Panc1 (cell line): ENCODE data around the gene CDC6.

ENCODE experiments used
- CTCF ChIP-seq: fragments of 450-650 bp; IDR thresholded peaks from 2 replicates; pipeline ENCODE4 v1.5.1; 2017; ENCODE audit warnings: mild to moderate bottlenecking
- POLR2AphosphoS5 ChIP-seq: IDR thresholded peaks from 2 replicates; pipeline ENCODE4 v1.6.1; 2012; ENCODE audit warnings: mild to moderate bottlenecking, low read depth, low read length, moderate library complexity
- REST ChIP-seq, 2 experiments: IDR thresholded peaks; 2 replicates each; pipeline ENCODE4 v1.6.1; 2011 to 2012; ENCODE audit warnings: low read depth in 2 of 2, control low read depth in 1 of 2, low read length in 1 of 2, mild to moderate bottlenecking in 1 of 2, moderate library complexity in 1 of 2; ENCODE audit not compliant: insufficient read depth in 1 of 2
- SIN3A ChIP-seq: IDR thresholded peaks from 2 replicates; pipeline ENCODE4 v1.6.1; 2012; ENCODE audit warnings: low read depth, mild to moderate bottlenecking, low read length, moderate library complexity, borderline replicate concordance; ENCODE audit not compliant: insufficient read depth
- TCF7L2 ChIP-seq: IDR thresholded peaks from 2 replicates; pipeline ENCODE4 v1.6.1; 2011; ENCODE audit warnings: mild to moderate bottlenecking, low read depth, low read length, inconsistent platforms

DNA sequence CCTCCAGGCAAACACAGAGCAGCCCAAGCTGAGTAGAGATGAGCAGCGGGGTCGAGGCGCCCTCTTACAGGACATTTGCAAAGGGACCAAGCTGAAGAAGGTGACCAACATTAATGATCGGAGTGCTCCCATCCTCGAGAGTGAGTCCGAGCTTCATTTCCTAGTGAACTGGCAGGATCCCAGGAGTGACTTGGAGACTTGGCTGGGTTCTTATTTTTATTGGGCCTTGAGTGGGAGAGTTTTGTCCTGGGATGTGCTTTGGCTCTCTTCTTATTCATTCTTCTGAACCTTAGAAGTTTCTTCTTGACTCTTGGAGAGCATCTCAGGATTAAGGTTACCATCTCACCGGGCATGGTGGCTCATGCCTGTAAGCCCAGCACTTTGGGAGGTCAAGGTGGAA is 27.2 kb upstream of the CDC6 start:
- TF ChIP-seq POLR2AphosphoS5 = no peak
- no peak for TF ChIP-seq CTCF
- TF ChIP-seq REST (IDR thresholded peaks at IDR 0.05; ENCODE audit: insufficient read depth in 1 of 2, low read depth in 2 of 2, low read length in 1 of 2) = no peak
- no peak for TF ChIP-seq SIN3A
- no peak for TF ChIP-seq TCF7L2
